ENCODE results near the gene DGKI.

Gene DGKI

DNA sequence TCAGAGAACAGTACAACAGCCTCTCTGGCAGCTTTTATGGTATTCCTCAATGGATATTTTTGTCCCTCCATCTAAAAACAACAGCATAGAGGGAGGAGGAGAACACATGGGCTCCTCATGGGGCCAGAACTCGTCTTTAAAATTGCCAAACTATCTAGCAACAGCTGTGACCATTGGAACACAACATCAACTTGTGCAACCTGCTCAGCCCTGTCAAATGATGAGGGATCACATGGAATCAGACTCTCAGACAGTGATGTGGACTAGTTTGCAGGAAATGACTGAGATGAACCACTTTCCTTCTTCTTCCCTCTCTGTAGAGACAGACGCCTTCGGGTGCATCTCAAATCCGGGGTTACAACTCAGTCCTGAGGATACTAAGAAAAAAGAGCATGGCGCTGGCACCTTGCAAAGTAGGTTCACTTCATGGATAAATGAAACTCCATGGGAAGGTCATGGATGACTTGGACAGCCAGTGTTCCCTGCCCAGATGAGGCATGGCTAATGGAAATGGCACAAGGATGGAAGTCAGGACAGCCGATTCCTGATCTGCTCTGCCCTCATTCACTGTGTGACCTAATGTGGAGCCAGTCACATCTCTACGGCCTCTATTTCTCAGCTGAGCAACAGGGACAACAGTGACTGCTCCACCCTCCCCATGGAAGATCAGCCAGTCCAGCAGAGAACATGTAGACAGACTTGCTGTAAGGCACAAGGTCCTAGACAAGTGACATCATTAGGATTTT, 24.6 kb upstream of the DGKI start:
- DNase-seq (ENCODE audit: low spot score): no peak

GRCh38 chr7:137870684-137871083, 23.9 kb upstream of the DGKI start:
- DNase-seq (ENCODE audit: low spot score): no peak

GRCh38 chr7:137870078-137870477, 23.3 kb upstream of the DGKI start:
- DNase-seq (ENCODE audit: low spot score): no peak

DNA sequence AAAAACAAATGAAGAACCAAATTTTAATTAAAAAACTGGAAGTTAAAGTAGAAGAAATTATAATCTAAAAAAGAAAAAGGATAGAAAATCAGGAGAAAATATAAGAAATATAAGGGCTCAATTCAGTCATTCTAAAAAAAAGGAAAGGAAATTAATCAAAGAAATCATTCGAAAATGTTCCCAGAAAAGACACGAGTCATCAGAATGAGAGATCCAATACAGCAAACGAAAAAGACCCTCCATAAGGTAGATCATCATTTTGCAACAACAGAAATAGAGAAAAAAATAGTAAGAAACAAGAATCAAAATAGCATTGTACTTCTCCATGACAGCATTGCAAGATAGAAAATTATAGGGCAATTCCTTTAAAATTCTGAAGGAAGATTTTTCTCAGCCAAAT, 22.5 kb upstream of the DGKI start:
- DNase-seq (ENCODE audit: low spot score): no peak

DNA sequence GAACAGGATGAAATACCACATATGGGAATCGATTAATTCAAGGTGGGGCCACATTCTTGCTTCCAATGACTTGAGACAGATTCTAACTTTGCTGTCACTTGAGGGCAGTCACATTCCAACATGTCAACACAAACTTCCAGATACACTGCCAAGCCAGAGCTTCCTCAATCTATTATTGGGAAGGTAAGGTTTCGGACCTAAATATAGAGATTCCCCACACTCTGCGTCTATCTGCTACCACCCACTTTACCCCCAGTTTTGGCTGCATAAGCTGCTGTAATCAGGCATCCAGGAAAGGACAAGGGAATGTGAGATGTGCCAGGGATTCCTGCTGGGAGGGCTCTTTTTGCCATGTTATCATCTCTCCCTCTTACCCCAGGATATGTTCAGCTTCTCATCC, 20.5 kb upstream of the DGKI start:
- DNase-seq (ENCODE audit: low spot score): no peak

DNA sequence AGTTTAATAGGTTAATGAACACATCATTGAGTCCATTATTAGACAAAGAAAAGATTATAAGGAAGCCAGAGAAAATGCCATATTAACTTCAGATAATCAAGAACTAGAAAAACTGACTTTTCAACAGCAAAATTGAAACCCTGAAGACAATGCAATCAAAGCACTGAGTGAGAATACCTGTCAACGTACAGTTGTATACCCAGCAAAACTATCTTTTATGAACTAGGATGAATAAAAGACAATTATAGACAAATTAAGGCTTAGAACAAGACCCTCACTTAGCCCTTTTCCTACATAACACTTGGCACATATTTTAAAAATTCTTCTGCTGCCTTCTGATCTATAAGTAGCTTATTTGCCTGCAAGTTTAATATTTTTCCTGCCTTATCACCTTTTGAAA, 19.0 kb upstream of the DGKI start:
- DNase-seq (ENCODE audit: low spot score): no peak

DNA sequence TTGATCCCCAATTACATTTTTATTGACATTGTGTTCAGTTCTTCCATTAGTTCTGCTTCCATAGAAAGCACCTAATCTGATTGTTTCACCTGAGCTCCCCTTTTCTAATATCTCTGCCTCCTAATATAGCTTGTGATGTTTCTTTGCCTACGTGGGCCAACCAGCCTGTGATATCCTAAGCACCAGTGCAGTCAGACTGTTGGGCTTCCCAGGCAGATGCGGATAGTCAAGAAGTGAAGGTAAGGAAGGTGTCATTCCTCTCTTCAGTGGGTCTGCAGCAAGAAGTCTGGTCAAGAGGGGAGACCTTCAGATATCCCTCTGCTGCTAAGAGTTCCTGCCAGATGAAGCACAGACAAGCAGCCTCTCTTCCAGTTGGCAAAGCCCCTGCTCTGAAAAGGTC, 16.2 kb upstream of the DGKI start:
- no peak for DNase-seq (ENCODE audit: low spot score)

GRCh38 chr7:137862358-137862757, 15.6 kb upstream of the DGKI start:
- DNase-seq (ENCODE audit: low spot score): no peak

- DNase-seq (ENCODE audit: low spot score): no peak
Measured at GRCh38 chr7:137860542-137860941, 13.8 kb upstream of the DGKI start.

DNA sequence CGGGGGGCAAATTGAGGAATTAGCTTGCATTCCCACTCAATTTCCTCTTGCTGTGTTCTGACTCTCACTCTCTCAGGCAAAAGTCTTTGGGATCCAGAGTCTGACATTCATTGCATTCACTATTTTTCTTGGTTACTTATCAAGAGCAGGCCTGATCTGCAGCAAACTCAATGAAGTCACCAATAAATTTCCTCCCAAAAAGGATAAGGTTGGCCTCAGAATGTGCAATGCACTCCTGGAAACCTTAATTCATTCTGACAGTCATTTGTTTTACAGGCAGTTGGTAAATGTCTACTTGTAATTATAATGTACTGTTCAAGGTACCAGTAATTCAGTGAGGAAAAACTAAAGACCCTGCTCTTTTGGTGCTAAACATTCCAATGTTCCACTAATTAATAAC, 6.3 kb upstream of the DGKI start:
- DNase-seq (ENCODE audit: low spot score): no peak

- no peak for DNase-seq (ENCODE audit: low spot score)
Measured at GRCh38 chr7:137852108-137852507, 5.3 kb upstream of the DGKI start.

GRCh38 chr7:137850972-137851945, 4.5 kb upstream of the DGKI start:
- DNase-seq (ENCODE audit: low spot score): no peak

DNA sequence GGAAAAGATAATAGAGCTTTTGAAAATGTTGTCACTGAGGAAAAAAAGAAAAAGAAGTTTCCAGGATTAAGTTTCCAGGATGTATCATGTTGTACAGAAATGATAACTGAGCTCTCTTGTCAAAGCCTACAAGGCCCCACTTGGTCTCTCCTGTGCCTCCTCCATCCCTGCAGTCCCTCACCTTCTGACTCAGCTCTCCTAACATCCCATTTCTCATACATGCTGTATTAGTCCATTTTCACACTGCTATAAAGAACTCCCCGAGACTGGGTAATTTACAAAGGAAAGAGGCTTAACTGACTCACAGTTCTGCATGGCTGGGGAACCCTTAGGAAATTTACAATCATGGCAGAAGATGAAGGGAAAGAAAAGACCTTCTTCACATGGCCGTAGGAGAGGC, 3.8 kb upstream of the DGKI start:
- DNase-seq (ENCODE audit: low spot score): no peak

- DNase-seq (ENCODE audit: low spot score): no peak
Measured at GRCh38 chr7:137848095-137848494, 1.3 kb upstream of the DGKI start.

- DNase-seq (ENCODE audit: low spot score): peak; percentile 26
Measured at GRCh38 chr7:137847568-137848050, 835 bp upstream of the DGKI start.

DNA sequence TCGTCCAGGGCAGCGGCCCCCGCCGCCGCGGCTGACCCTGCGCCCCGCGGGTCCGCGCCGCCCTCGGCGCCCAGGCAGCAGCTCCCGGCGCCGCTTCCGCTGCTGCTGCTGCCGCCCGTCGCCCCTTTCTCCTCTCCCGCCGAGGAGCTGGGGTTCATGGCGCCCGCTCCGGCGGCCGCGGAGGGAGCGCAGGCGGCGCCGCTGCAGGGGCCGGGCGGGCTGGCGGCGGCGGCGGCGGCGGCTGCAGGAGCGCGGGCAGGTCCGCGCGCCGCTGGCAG, 286 bp downstream of the DGKI start:
- DNase-seq (ENCODE audit: low spot score): no peak

DNA sequence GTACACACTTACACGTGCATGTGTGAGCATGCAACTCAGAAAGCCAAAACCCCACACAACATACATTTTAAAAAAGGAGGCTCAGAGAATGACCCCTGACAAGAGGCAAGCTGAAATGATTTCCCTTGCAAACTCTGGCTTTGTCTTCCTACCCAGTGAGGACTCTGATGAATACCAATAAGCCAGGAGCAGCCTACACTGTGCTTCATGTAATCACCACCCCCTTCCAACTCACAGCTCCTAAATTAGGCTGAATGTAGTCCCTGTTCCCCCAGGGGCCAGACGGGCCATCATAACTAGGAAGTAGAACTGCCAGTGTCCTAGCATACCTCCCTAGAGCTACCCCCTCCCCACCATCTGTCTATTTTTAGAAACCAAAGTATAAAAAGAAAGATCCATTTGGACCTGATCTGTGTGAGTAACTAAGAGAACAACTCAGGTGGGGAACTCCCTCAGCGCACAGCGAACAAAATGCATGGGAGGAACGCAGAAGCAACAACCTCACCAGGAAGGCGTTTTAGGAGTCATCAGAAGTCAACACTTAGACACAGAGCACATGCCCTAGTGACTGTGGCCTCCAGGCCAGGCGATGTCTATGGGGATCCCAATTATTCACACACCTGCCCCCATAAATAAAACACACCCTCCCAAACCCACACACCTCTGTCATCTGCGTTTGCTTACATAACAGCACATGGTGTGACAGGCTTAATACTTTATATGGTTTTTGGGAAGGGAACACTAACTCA, 1.9 kb downstream of the DGKI start:
- no peak for DNase-seq (ENCODE audit: low spot score)

- peak; percentile 40 for DNase-seq (ENCODE audit: low spot score)
Measured at GRCh38 chr7:137839903-137840779, 6.6 kb downstream of the DGKI start.

- DNase-seq (ENCODE audit: low spot score): peak; percentile 53
Measured at GRCh38 chr7:137838706-137839315, 8.0 kb downstream of the DGKI start.

GRCh38 chr7:137836541-137836940, 10.2 kb downstream of the DGKI start:
- DNase-seq (ENCODE audit: low spot score): no peak

DNA sequence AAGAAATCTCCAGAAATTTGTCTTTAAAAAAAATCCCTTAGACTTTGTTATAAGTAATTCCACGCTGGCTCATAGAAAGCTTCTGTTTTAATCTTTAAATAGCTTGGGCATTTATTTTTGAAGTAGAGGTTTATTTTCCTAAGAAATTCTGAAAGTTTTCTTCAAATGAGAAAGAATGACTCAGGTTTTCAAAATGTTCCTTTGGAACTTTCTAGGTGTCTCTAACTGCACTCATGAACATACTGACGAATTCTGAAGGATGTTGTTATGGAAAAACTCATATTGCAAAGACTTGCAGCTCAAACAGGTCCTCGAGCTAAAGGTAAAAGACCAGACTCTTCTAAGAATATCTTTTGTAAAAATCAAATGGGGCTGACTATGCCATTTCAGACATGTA, 10.7 kb downstream of the DGKI start:
- DNase-seq (ENCODE audit: low spot score): no peak

Data from iPS-NIHi11 (cell line).